ENCODE data around the gene ARF1.

GRCh38 chr1:228075801-228076271 lies 6.7 kb upstream of the ARF1 start:
- TF ChIP-seq POLR2A (IDR thresholded peaks at IDR 0.05; ENCODE audit: low read depth, low read length) (no peak), MAX (IDR thresholded peaks at IDR 0.05; ENCODE audit: low read depth, low read length) (no peak), CREM (IDR thresholded peaks at IDR 0.05; ENCODE audit: low read depth) (no peak), HCFC1 (IDR thresholded peaks at IDR 0.05; ENCODE audit: low read length) (no peak), CHD2 (IDR thresholded peaks at IDR 0.05; ENCODE audit: borderline replicate concordance, low read depth, low read length) (no peak), CTCF (IDR thresholded peaks at IDR 0.05 in 2 of 3, conservative IDR thresholded peaks at IDR 0.05 in 1 of 3; ENCODE audit: control insufficient read depth in 2 of 3, extremely low read depth in 1 of 3, insufficient read depth in 1 of 3, low read depth in 3 of 3, low read length in 3 of 3) (no peak), EGR1 (IDR thresholded peaks at IDR 0.05; ENCODE audit: borderline replicate concordance in 1 of 2, low read depth in 2 of 2, low read length in 2 of 2) (no peak), RAD21 (IDR thresholded peaks at IDR 0.05; ENCODE audit: insufficient read depth, low read depth, low read length) (no peak), SUPT20H (IDR thresholded peaks at IDR 0.05; ENCODE audit: borderline replicate concordance, control insufficient read depth, low read depth, low read length) (no peak), ZBTB11 (CRISPR knock-in tag; IDR thresholded peaks at IDR 0.05) (no peak), EP300 (IDR thresholded peaks at IDR 0.05; ENCODE audit: borderline replicate concordance in 1 of 2, control insufficient read depth in 1 of 2, low read depth in 2 of 2, low read length in 2 of 2) (no peak), RBBP5 (conservative IDR thresholded peaks at IDR 0.05) (no peak), NFYB (IDR thresholded peaks at IDR 0.05; ENCODE audit: insufficient read depth, low read depth, low read length) (no peak), REST (IDR thresholded peaks at IDR 0.05; ENCODE audit: low read depth, low read length) (no peak)

Data from GM12878 (cell line).